GM12873 (cell line): Measurements from ENCODE around the gene FYB1.

Experiments used
- TF ChIP-seq, protein P1 (sequence below): IDR thresholded peaks from 2 replicates; pipeline ENCODE4 v1.5.1; 2012; ENCODE audit warnings: low read depth, mild to moderate bottlenecking, moderate library complexity, low read length, control low read depth; ENCODE audit not compliant: insufficient read depth; ENCODE audit errors: missing control alignments

Gene FYB1

DNA sequence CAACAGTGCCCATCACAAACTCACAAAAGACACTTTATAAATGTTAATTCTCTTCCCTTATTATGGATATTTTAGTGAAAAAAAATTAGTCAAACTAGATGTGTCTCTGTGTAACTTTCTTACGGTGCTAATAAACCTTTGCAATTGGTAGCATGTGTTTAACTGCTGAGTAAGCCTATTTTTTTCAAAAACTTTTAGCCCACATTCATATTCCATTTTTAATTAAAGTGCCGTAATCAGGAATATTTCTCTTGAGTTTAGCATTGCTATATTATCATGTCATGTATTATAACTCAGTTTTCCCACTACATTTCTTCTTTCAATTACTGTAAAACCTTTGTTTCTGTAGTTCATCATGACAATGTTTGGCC lies 51.4 kb downstream of the FYB1 start:
- TF ChIP-seq, protein P1, sequence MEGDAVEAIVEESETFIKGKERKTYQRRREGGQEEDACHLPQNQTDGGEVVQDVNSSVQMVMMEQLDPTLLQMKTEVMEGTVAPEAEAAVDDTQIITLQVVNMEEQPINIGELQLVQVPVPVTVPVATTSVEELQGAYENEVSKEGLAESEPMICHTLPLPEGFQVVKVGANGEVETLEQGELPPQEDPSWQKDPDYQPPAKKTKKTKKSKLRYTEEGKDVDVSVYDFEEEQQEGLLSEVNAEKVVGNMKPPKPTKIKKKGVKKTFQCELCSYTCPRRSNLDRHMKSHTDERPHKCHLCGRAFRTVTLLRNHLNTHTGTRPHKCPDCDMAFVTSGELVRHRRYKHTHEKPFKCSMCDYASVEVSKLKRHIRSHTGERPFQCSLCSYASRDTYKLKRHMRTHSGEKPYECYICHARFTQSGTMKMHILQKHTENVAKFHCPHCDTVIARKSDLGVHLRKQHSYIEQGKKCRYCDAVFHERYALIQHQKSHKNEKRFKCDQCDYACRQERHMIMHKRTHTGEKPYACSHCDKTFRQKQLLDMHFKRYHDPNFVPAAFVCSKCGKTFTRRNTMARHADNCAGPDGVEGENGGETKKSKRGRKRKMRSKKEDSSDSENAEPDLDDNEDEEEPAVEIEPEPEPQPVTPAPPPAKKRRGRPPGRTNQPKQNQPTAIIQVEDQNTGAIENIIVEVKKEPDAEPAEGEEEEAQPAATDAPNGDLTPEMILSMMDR: no peak

DNA sequence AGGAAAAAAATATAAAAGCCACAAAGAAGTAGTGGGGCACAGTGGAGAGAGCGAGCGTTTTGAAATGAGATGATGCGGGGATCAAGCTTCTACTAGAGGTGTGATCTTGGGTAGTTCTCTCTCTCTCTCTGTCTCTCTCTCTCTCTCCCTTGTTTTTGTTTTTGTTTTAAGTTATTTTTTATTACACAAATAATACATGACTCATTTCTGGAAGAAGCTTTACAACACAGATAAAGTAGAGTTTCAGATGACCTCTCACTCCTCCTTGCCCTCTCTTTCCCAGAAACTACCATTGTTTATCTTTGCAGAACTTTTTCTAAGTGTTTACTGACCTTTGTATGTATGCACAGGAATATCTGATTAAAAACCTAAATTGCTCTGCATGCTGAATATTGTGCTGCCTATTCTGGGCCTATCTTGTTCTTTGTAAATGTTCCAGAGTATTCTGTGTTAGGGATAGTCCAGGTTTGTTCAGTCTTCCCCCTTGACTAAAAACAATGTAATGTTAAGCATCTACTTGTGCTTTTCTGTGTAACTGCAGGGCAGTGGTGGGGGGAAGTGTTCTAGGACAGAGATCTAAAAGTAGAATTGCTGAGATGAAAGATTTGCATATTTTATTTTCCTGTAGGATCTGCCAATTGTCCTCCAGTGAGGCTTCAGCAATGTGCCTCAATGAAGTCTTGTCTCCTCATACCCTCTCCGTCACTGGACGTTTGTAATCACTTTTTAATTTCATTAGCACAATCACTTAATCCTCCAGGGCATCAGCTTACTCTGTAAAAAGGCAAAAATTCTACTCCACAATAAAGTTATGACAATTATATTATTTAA lies 52.0 kb downstream of the FYB1 start:
- TF ChIP-seq, protein P1: no peak

DNA sequence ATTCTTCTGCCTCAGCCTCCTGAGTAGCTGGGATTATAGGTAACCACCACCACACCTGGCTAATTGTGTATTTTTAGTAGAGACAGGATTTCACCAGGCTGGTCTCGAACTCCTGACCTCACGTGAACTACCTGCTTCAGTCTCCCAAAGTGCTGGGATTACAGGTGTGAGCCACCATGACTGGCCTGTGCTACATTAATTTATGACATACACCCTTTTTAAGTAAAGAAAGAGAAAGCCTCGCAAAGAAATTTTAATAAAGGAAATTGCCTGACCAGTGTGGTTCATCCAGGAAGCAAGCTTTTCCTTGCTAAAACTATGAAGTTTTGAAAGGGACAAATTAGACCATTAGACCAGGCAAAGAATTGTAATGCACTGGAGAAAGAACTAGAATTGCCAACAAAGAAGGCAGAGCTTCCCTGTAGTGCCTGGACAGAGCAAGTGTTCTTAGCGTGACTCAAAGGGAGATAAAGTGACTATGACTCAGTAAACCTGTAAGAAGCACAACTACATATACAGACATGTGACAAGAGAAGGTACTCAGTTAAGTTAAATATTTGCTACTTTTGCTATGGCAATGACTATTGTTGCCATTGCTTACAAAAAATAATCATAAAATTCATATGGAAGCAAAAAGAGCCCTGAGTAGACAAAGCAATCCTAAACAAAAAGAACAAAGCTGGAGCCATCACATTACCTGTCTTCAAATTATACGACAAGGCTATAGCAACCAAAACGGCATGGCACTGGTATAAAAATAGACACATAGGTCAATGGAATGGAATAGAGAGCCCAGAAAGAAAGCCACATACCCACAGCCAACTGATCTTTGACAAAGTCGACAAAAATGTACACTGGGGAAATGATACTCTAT lies 54.6 kb downstream of the FYB1 start:
- TF ChIP-seq, protein P1: no peak

DNA sequence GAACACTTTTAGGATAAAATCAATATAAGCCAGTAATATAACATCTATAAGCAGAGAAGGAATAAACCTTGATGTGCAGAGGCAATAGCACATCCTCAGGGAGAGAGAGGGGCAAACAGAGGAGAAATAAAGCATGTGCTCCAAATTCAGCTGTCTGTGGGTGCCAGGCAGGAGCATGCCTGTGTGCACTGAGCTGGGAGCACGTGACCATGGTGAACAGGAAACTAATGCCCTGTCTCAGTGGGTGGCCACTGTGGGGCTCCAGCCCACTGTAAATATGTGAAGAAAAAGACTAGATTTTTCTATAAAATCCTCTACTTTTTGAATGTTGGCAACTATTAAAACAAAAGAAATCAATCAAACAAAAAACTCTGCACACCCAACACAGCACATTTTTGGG lies 55.3 kb downstream of the FYB1 start:
- TF ChIP-seq, protein P1: no peak

DNA sequence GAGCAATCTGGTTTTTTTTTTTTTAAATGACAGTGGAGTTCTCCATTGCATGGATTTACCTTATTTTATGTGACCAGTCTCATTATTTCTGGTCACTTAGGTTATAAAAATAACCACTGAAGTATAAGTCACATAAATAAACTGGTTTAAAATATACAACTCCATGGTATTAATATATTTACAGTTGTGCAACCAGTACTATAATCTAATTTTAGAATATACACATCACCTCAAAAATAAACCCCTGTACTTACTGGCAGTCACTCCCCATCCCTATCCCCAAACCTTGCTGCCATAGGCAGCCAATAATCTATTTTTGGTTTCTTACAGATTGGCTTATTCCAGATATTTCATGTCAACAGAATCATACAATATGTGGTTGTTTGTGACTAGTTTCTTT lies 57.8 kb downstream of the FYB1 start:
- TF ChIP-seq, protein P1: no peak

DNA sequence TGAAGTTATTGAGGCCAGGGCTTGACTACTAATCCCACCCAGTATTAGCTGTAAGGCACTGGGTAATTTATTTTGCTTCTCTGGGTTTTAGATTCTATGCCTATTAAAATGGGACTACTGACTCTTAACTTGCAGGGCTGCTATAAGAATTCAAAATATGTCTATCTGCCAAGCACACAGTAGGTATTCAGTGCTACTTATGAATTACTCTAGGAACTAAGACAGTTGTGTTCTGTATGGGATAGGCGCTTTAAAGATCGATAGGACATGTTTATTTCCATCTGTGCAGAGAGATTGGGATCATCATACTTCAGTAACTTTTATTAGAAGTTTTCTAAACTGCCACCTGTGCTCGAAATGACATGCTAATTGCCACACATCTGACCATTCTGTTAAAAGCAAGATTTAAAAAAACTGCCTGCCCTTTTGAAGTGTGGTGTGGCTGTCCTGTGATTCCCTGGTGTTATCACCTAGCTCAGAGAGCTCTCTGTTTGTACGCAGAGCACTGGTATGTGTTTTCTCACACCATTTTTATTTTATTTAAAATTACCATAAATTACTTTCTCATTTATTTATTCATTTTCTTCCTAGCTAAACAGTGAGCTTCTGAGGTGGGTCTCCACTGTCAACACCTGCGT lies 58.7 kb downstream of the FYB1 start:
- TF ChIP-seq, protein P1: no peak
